Epidermal melanocyte (primary cell): ENCODE results near the gene UMAD1.

ENCODE experiments used
- DNase-seq: peaks from one replicate; pipeline ENCODE4 v3.0.0; 2011; ENCODE audit warnings: low spot score; ENCODE audit not compliant: insufficient read length

The UMAD1 gene

GRCh38 chr7:7640221-7641128 lies at the start of gene UMAD1:
Gene UMAD1 (plus strand): TSS chr7:7640752. CDS start chr7:7673372, 32,620 bp downstream.
- DNase-seq: peak; percentile 83

DNA sequence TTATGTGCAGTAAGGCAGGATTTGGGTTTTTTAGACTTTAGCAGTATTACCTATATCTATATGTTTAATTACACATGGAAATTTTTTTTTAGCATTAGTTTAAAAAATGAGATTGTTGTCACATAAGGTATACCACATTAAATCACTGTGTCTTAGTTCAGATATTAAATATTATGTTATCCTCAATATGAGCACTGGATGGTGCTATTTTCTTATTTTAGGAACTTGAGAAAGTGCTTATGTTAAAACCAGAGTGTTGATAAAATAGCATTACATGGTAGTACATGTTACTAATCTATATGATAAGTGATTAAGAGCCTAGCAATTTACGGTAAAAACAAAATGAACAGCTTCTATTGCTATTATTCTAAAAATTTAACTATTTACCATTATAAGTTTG lies 45.1 kb upstream of the UMAD1 start:
- no peak for DNase-seq

DNA sequence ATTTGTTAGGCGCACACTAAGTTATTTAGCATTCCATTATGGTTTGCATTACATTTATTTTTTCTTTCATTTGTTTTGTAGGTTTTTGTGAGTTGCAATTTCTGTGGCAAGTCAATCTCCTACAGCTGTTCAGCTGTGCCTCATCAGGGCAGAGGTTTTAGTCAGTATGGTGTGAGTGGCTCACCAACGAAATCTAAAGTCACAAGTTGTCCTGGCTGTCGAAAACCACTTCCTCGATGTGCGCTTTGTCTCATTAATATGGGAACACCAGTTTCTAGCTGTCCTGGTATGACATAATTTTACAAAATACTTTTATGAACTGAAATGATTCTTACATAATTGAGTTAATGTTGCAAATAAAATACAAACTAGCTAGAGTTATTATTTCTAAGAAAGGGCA lies 44.4 kb upstream of the UMAD1 start:
- DNase-seq: no peak

DNA sequence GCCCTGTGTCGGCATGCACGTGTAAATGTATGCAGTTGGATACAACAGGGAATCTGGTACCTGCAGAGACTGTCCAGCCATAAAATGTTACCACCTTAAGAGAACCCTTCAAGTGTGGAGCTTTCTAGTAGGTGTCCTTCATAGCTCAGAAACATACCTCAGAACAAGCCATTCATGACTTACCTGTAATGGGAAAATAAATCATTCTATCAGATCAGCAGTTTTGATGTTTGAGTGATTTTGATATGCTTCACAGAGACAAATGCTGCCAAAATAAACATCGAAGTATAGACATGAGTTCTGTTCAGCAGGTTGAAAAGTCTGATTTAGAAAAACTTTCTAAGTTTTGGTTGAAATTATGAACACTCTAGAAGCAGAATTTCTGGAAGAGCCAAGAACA lies 33.5 kb upstream of the UMAD1 start:
- DNase-seq: no peak

GRCh38 chr7:7609330-7609729 lies 31.2 kb upstream of the UMAD1 start:
- no peak for DNase-seq

- no peak for DNase-seq
Observed at GRCh38 chr7:7612519-7612918, 28.0 kb upstream of the UMAD1 start.

GRCh38 chr7:7613210-7613609 lies 27.3 kb upstream of the UMAD1 start:
- DNase-seq: no peak

DNA sequence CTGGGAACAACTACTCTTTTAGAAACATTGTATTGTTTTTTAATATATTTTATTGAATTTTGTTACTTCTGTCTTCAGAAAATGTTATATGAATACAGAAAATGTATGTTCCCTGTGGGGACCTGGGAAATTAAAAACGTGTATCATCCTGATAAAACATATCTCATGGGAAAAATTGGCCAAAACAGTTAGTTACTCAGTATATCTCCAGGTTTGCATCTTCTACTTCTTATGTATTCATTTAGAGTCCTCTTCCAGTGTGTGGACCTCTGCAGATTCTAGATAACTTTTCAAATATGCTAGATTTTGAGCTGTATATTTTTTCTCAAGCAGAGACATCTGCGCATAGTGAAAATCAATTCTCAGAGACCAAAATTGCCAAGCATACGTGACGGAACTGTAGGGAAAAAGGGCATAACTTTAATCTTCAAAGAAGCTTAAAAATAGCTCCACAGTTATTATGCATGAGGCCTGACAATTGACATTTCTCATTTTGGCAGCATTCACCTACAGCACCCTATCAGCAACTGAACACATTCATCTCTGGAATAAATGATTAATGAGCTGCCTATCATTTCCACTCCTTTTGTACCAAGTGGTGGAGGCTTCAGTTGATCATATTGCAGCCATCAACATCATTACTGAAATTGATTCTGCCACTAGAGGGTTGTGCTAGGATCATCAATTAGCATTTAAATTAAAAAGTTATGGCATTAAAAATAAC lies 26.4 kb upstream of the UMAD1 start:
- DNase-seq: no peak

- DNase-seq: no peak
Observed at GRCh38 chr7:7617550-7617949, 23.0 kb upstream of the UMAD1 start.

- no peak for DNase-seq
Observed at GRCh38 chr7:7618410-7618809, 22.1 kb upstream of the UMAD1 start.

GRCh38 chr7:7620236-7620635 lies 20.3 kb upstream of the UMAD1 start:
- no peak for DNase-seq

- DNase-seq: no peak
Observed at GRCh38 chr7:7620644-7621210, 19.8 kb upstream of the UMAD1 start.

DNA sequence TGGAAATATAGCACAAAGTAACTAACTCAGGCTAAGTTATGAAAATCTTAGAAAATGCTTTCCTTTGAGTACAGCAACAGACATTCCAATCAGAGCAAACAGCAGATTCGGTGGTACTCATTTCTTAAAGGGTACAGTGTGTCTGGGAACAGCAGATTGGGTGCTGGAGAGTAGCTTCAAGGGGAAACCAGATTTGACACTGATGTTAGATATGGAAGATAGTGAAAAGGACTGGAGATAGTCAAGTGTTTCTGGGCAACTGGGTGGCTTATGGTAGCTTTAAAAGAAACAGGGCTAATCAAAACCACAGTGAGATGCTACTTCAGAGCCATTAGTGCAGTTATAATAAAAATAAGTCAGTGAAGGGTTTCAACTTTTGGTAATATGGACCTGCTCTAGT lies 12.1 kb upstream of the UMAD1 start:
- no peak for DNase-seq

DNA sequence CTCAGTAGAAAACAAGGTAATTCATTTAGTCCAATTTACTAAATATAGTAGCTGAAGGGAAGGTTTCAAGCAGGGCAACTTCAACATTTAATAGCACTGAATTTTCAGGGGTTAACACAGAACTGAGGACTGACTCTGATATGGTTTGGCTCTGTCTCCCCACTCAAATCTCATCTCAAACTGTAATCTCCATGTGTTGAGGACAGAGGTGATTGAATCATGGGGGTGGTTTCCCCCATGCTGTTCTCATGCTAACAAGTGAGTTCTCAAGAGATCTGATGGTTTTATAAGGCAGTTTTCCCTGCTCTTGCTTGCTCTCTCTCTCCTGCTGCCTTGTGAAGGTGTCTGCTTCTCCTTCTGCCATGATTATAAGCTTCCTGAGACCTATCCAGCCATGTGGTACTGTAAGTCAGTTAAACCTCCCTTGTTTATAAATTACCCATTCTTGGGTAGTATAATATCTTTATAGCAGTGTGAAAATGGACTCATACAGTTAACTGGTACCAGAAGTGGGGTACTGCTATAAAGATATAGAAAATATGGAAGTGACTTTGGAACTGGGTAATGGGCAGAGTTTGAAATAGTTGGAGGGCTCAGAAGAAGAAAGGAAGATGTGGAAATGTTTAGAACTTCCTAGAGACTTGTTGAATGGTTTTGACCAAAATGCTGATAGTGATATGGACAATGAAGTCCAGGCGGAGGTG lies 9.8 kb upstream of the UMAD1 start:
- DNase-seq: no peak

DNA sequence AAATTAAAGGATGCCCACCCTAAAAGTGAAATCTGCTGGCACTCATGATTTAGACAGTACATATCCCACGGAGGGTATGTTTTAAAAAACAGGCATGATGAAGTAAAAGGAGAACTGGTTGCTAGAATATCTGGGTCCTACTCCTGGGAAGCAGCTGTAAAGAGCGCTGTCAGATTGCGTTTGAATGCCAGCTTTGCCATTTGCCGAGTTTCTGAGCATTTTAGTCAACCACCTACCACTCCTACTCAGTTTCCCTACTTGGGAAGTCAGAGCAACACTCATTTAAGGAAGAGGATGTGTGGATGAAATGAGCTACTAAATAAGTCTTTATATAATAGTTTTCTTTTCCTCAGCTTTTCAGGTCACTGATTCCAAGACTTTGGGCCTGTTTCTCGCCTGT lies 1.1 kb upstream of the UMAD1 start:
- no peak for DNase-seq

- no peak for DNase-seq
Observed at GRCh38 chr7:7639847-7640220, 718 bp upstream of the UMAD1 start.

DNA sequence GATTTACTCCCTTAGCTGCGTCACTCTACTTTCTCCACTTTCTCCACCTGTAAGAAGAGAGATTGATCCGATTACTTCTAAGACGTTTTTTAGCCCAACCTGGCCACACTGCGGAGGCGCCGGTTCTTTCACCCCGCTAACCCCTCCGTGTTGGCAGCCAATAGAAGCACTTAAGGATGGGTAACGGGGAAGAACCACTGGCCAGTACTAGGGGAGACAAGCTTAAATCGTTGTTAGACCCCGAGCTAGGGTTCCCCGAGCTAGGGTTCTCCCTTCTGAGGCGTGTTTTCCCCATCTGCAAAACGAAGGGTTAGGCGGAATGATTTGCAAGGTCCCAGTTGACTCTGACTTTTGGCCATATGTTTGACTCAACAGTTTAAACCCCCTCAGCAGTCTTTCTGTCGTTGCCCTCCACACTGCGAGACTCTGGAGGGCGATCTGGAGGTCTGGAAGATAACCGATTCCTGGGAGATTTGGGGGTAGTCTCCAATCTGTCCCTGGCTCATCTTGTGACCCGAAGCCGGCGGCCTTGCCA lies 644 bp downstream of the UMAD1 start:
- DNase-seq: no peak

GRCh38 chr7:7642081-7642480 lies 1.5 kb downstream of the UMAD1 start:
- DNase-seq: no peak

- no peak for DNase-seq
Observed at GRCh38 chr7:7647495-7648036, 7.0 kb downstream of the UMAD1 start.

DNA sequence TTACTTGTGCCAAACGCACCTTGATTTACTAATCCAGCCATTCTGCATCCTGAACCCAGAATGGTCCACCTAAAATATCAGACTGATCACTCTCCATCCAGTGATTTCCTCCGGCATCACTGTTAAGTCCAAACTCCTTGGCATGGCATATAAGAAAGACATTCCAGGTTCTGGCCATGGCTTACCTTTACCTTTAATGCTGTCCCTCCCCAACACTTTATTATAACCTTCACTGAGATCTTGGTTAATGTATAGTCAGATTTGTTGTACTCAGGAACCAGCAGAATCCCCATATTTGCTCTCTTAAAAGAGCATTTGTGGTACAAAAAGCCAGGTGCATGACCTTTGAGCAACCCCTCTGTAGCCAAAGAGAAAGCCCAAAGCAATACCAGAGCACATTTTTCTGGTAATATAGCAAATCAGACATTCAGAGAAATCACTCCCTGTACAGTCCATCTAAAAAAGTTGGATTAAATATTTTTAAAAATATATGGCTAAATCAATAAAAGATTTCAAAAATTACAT lies 10.2 kb downstream of the UMAD1 start:
- no peak for DNase-seq

DNA sequence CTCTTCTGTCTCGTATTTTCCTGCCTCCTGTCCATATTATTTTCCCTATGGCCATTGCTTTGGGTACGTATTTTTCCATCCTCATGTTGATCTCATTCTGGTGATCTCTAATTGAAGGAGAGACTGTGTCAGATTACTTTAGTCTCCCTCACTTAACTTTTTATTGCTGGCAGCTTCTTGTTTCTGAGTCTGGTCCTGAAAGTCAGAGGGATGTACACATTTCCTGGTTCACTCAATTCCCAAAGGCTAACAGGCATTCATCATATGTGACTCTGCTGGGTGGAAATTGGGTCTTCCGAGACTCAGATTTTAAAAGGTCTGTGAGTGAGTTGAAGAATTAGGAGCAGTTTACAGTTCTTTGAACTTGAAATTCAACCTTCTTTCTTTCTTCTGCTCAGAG lies 10.9 kb downstream of the UMAD1 start:
- DNase-seq: no peak
